GM12892 (cell line): ENCODE data around the gene RABGAP1.

Experiments used
- POLR2A ChIP-seq: IDR thresholded peaks from 2 replicates; pipeline ENCODE4 v1.6.1; 2011; ENCODE audit warnings: low read depth, low read length, control low read depth
- POLR2AphosphoS5 ChIP-seq: IDR thresholded peaks from 2 replicates; pipeline ENCODE4 v1.6.1; 2011; ENCODE audit warnings: low read depth, low read length, control low read depth
- TAF1 ChIP-seq: IDR thresholded peaks from 2 replicates; pipeline ENCODE4 v1.6.1; 2011; ENCODE audit warnings: low read depth, mild to moderate bottlenecking, control low read depth, low read length, borderline replicate concordance

GRCh38 chr9:123073441-123073840 is 132.6 kb downstream of the RABGAP1 start:
- TF ChIP-seq TAF1: no peak
- no peak for TF ChIP-seq POLR2A
- no peak for TF ChIP-seq POLR2AphosphoS5
